A549 (cell line): ENCODE results near the gene RINL. TPM values are rescaled to one million over a fixed set of nuclear protein-coding genes. Genes with fewer than 3 reads are reported as not detected.

Experiments
- ATAC-seq, 2 experiments: fragments of 200-7000 bp in 1 of 2; fragments of >200 bp in 1 of 2; cut with Nextera tagmentation in 1 of 2; cut with Tn5 transposase in 1 of 2; 3 replicates each; pipeline versions ENCODE4 v1.8.0 to v1.9.1; 2018 to 2020; ENCODE audit warnings: mild to moderate bottlenecking in 1 of 2, moderate library complexity in 1 of 2
- CTCF ChIA-PET: fragments of 300-600 bp; sonication (Branson Sonifier 250); formaldehyde crosslinking; extraction: SDS; loops from one replicate; lab custom pipeline; 2021; ENCODE audit warnings: antibody characterized with exemption, inconsistent platforms; lab: Yijun Ruan, JAX
- POLR2A ChIA-PET: fragments of 350-600 bp; formaldehyde crosslinking; extraction: SDS; loops from one replicate; lab custom pipeline; 2021; ENCODE audit warnings: antibody characterized with exemption, inconsistent platforms; lab: Yijun Ruan, JAX
- DNase-seq, 2 experiments: peaks; one replicate each; pipeline versions ENCODE4 v3.0.0 to v3.0.0-alpha.2; 2011 to 2016; ENCODE audit warnings: low read depth in 1 of 2, low spot score in 1 of 2
- FAIRE-seq: peaks from 2 replicates; lab custom pipeline; 2011; peaks lifted over from hg19 to GRCh38; lab: Jason Lieb, UNC
- H3K27ac ChIP-seq, 2 experiments: fragments of >200 bp; sonication (Bioruptor Twin); formaldehyde crosslinking; 3 replicates each; pipeline ENCODE4 v1.5.1; 2016 to 2017
- H3K4me1 ChIP-seq: fragments of >200 bp; sonication (Bioruptor Twin); formaldehyde crosslinking; 3 replicates; pipeline ENCODE4 v1.6.1; 2016
- H3K4me2 ChIP-seq: fragments of >200 bp; sonication (Bioruptor Twin); formaldehyde crosslinking; 3 replicates; pipeline ENCODE4 v1.6.1; 2016
- H3K4me3 ChIP-seq: fragments of >200 bp; sonication (Bioruptor Twin); formaldehyde crosslinking; 3 replicates; pipeline ENCODE4 v1.5.1; 2016
- H3K9me3 ChIP-seq: fragments of >200 bp; sonication (Bioruptor Twin); formaldehyde crosslinking; 3 replicates; pipeline ENCODE4 v1.6.1; 2016
- CBX2 ChIP-seq: fragments of 200-600 bp; sonication (generic); IDR thresholded peaks from 2 replicates; pipeline ENCODE4 v1.6.1; 2016; ENCODE audit warnings: low read depth, mild to moderate bottlenecking, borderline replicate concordance
- CHD2 ChIP-seq: fragments of 150-350 bp; IDR thresholded peaks from 2 replicates; pipeline ENCODE4 v1.6.1; 2014; ENCODE audit warnings: low read length; ENCODE audit not compliant: partially characterized antibody
- CTCF ChIP-seq: fragments of >200 bp; sonication (Bioruptor Twin); formaldehyde crosslinking; IDR thresholded peaks from 3 replicates; pipeline ENCODE4 v1.5.1; 2016
- E2F6 ChIP-seq: IDR thresholded peaks from 2 replicates; pipeline ENCODE4 v1.6.1; 2012; ENCODE audit warnings: low read depth, borderline replicate concordance
- EHMT2 ChIP-seq: fragments of 200-600 bp; sonication (generic); IDR thresholded peaks from 2 replicates; pipeline ENCODE4 v1.6.1; 2016; ENCODE audit warnings: antibody characterized with exemption, low read depth, mild to moderate bottlenecking, moderate library complexity
- EP300 ChIP-seq, 2 experiments: fragments of >200 bp; sonication (Bioruptor Twin); formaldehyde crosslinking; IDR thresholded peaks; 2 replicates in 1 of 2; 3 replicates in 1 of 2; pipeline ENCODE4 v1.6.1; 2016 to 2017
- ESRRA ChIP-seq: fragments of 150-350 bp; IDR thresholded peaks from 2 replicates; pipeline ENCODE4 v1.6.1; 2014; ENCODE audit warnings: mild to moderate bottlenecking, low read length, borderline replicate concordance
- FOXS1 ChIP-seq: fragments of 250-450 bp; sonication (Bioruptor Pico); IDR thresholded peaks from 2 replicates; pipeline ENCODE4 v1.5.0; 2020; ENCODE audit warnings: mild to moderate bottlenecking, moderate library complexity
- GATA3 ChIP-seq: IDR thresholded peaks from 2 replicates; pipeline ENCODE4 v1.6.1; 2012; ENCODE audit warnings: borderline replicate concordance
- HMGXB4 ChIP-seq: fragments of 250-450 bp; sonication (Bioruptor Pico); IDR thresholded peaks from 2 replicates; pipeline ENCODE4 v1.5.0; 2021; ENCODE audit warnings: mild to moderate bottlenecking, moderate library complexity, borderline replicate concordance
- MAFK ChIP-seq: fragments of 450-650 bp; IDR thresholded peaks from 2 replicates; pipeline ENCODE4 v1.6.1; 2014; ENCODE audit not compliant: partially characterized antibody
- MAZ ChIP-seq: fragments of 150-350 bp; IDR thresholded peaks from 2 replicates; pipeline ENCODE4 v1.6.1; 2014; ENCODE audit warnings: antibody characterized with exemption, low read depth, low read length, borderline replicate concordance
- MYC ChIP-seq: IDR thresholded peaks from 2 replicates; pipeline ENCODE4 v1.6.1; 2012; ENCODE audit warnings: mild to moderate bottlenecking, inconsistent platforms, low read length, improper control_type of control experiment, borderline replicate concordance
- NPAS2 ChIP-seq: fragments of 250-450 bp; sonication (Bioruptor Pico); IDR thresholded peaks from 2 replicates; pipeline ENCODE4 v1.8.0; 2022; ENCODE audit warnings: mild to moderate bottlenecking, moderate library complexity, borderline replicate concordance
- NR3C1 ChIP-seq: fragments of >200 bp; sonication (Bioruptor Twin); formaldehyde crosslinking; IDR thresholded peaks from 3 replicates; pipeline ENCODE4 v1.6.1; 2017
- PHF8 ChIP-seq: fragments of 200-600 bp; sonication (generic); IDR thresholded peaks from 2 replicates; pipeline ENCODE4 v1.6.1; 2016; ENCODE audit warnings: low read depth, mild to moderate bottlenecking, antibody characterized with exemption, moderate library complexity, borderline replicate concordance
- POLR2A ChIP-seq: IDR thresholded peaks from 2 replicates; pipeline ENCODE4 v1.6.1; 2012; ENCODE audit warnings: mild to moderate bottlenecking, low read length
- RARB ChIP-seq: fragments of 250-450 bp; sonication (Bioruptor Pico); IDR thresholded peaks from 2 replicates; pipeline ENCODE4 v1.8.0; 2021; ENCODE audit warnings: mild to moderate bottlenecking, moderate library complexity
- RCOR1 ChIP-seq: fragments of 150-350 bp; IDR thresholded peaks from 2 replicates; pipeline ENCODE4 v1.6.1; 2014; ENCODE audit warnings: antibody characterized with exemption, low read length, low read depth
- REST ChIP-seq: fragments of 200-600 bp; sonication (generic); IDR thresholded peaks from 2 replicates; pipeline ENCODE4 v1.6.1; 2016; ENCODE audit warnings: antibody characterized with exemption, mild to moderate bottlenecking, moderate library complexity
- RNF2 ChIP-seq: fragments of 200-600 bp; sonication (generic); IDR thresholded peaks from 2 replicates; pipeline ENCODE4 v1.6.1; 2016; ENCODE audit warnings: low read depth, mild to moderate bottlenecking, antibody characterized with exemption, moderate library complexity, borderline replicate concordance
- SMC3 ChIP-seq: fragments of >200 bp; sonication (Bioruptor Twin); formaldehyde crosslinking; IDR thresholded peaks from 3 replicates; pipeline ENCODE4 v1.6.1; 2018; ENCODE audit warnings: inconsistent platforms
- SREBF2 ChIP-seq: fragments of 450-650 bp; IDR thresholded peaks from 2 replicates; pipeline ENCODE4 v1.6.1; 2014; ENCODE audit warnings: mild to moderate bottlenecking, moderate library complexity
- TFCP2L1 ChIP-seq: fragments of 250-450 bp; sonication (Bioruptor Pico); IDR thresholded peaks from 2 replicates; pipeline ENCODE4 v1.5.0; 2021; ENCODE audit warnings: mild to moderate bottlenecking
- TP53 ChIP-seq: fragments of 250-450 bp; sonication (Bioruptor Pico); IDR thresholded peaks from 2 replicates; pipeline ENCODE4 v1.5.0; 2021; ENCODE audit warnings: mild to moderate bottlenecking, moderate library complexity
- ZNF302 ChIP-seq: fragments of 250-450 bp; sonication (Bioruptor Pico); IDR thresholded peaks from 2 replicates; pipeline ENCODE4 v1.9.0; 2021; ENCODE audit warnings: inconsistent platforms, mild to moderate bottlenecking, moderate library complexity
- WGBS: methylation state at CpG from one replicate; pipeline ENCODE4 v1.1.6; 2017; ENCODE audit errors: missing lambda C conversion rate; 5-methylcytosine and 5-hydroxymethylcytosine counted together
- polyA plus RNA-seq, 4 experiments: library from polyadenylated mRNA; depleted of rRNA in 3 of 4; stranded (reverse); fragments of >200 nt; fragmentation: RNase III in 1 of 4; extraction: RNeasy Plus Mini Kit Qiagen cat#74134 plus additional on column Dnase treatment in 1 of 4; gene quantifications; 2 replicates in 3 of 4; 3 replicates in 1 of 4; pipeline ENCODE4 v1.2.3, GENCODE V29; 2011 to 2017
- TF ChIP-seq, protein P1 (sequence below): fragments of 450-650 bp; IDR thresholded peaks from 2 replicates; pipeline ENCODE4 v1.6.1; 2014; ENCODE audit warnings: antibody characterized with exemption
- TF ChIP-seq, protein P2 (sequence below): fragments of 150-350 bp; IDR thresholded peaks from 2 replicates; pipeline ENCODE4 v1.6.1; 2014; ENCODE audit warnings: low read depth, mild to moderate bottlenecking, low read length

The RINL gene
- polyA plus RNA-seq, 2 of the 4 experiments (the other 2 are of a cell fraction): 2.9 to 6.3 TPM

- H3K27ac ChIP-seq: peak overlapping the region; percentile 93 to 95
- peaks cover 25% of the 10 kb centered on the region for H3K4me1 ChIP-seq
- ChIA-PET CTCF (interaction anchor here (0.6 to 4.3 kb wide), 25 partner anchors 10 to 449 kb away, joined by 3 to 51 read pairs (median 4); partner anchors contain the start of genes ECH1, FAM98C, MRPS12 and SARS2), POLR2A (interaction anchor here (0.6 to 3.2 kb wide), 22 partner anchors 10 to 478 kb away, joined by 3 to 26 read pairs (median 5); partner anchors contain the start of genes ACTN4, ECH1, EIF3K and FAM98C)
- H3K4me2 ChIP-seq: peak overlapping the region; percentile 70
- ATAC-seq: peak; percentile 4 to 20
- WGBS: 2% methylated on average over 31 of the region's 52 CpGs
- peak overlapping the region; percentile 64 for H3K4me3 ChIP-seq
- peak; percentile 86 to 89 for DNase-seq
- peak; percentile 96 for FAIRE-seq
- H3K9me3 ChIP-seq: no peaks in the 10 kb centered on the region
- TF ChIP-seq HMGXB4 (CRISPR knock-in tag) (0 out of 2 replicates have a peak, but pooled peaks have one; percentile 26), NPAS2 (CRISPR knock-in tag) (no peak), EP300 (IDR thresholded peaks at IDR 0.05) (no peak; a peak in 2 of 5 replicates), RCOR1 (no peak), MYC (peak; percentile 67), ZNF302 (CRISPR knock-in tag) (no peak), CHD2 (no peak), SREBF2 (no peak), CBX2 (no peak), CTCF (0 out of 3 replicates have a peak, but pooled peaks have one; percentile 17), RARB (CRISPR knock-in tag) (peak; percentile 55), E2F6 (peak; percentile 50; the same call in 1 of the 2 replicates), ESRRA (no peak; the same call in 1 of the 2 replicates), EHMT2 (no peak), MAZ (no peak), PHF8 (peak; percentile 62), MAFK (no peak), GATA3 (no peak; the same call in 1 of the 2 replicates), TP53 (CRISPR knock-in tag) (peak; percentile 85; the same call in 1 of the 2 replicates), POLR2A (peak; percentile 89), TFCP2L1 (peak; percentile 75; the same call in 1 of the 2 replicates), NR3C1 (no peak), SMC3 (no peak), RNF2 (no peak), REST (peak; percentile 68), FOXS1 (CRISPR knock-in tag) (0 out of 2 replicates have a peak, but pooled peaks have one; percentile 17)
- TF ChIP-seq, protein P1, sequence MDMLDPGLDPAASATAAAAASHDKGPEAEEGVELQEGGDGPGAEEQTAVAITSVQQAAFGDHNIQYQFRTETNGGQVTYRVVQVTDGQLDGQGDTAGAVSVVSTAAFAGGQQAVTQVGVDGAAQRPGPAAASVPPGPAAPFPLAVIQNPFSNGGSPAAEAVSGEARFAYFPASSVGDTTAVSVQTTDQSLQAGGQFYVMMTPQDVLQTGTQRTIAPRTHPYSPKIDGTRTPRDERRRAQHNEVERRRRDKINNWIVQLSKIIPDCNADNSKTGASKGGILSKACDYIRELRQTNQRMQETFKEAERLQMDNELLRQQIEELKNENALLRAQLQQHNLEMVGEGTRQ: no peak
- TF ChIP-seq, protein P2, sequence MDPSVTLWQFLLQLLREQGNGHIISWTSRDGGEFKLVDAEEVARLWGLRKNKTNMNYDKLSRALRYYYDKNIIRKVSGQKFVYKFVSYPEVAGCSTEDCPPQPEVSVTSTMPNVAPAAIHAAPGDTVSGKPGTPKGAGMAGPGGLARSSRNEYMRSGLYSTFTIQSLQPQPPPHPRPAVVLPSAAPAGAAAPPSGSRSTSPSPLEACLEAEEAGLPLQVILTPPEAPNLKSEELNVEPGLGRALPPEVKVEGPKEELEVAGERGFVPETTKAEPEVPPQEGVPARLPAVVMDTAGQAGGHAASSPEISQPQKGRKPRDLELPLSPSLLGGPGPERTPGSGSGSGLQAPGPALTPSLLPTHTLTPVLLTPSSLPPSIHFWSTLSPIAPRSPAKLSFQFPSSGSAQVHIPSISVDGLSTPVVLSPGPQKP: no peak
Observed at GRCh38 chr19:38852231-38853044, 25.6 kb downstream of the RINL start.
